Adrenal gland (tissue), 5 donors: ENCODE results near the gene MOB3B.

Source experiments
- CTCF ChIP-seq, 6 experiments: fragments of 450-650 bp in 4 of 6; fragments of 200-600 bp in 2 of 6; sonication (generic) in 1 of 6; IDR thresholded peaks; 1 replicate in 5 of 6; 2 replicates in 1 of 6; pipeline versions ENCODE4 v1.5.1 to v1.8.0; 2016 to 2021; ENCODE audit warnings: antibody characterized with exemption in 6 of 6, mild to moderate bottlenecking in 2 of 6, moderate library complexity in 1 of 6
- POLR2A ChIP-seq, 2 donors: fragments of 450-650 bp; IDR thresholded peaks; one replicate each; pipeline ENCODE4 v1.6.1; 2017; ENCODE audit warnings: antibody characterized with exemption in 2 of 2, mild to moderate bottlenecking in 2 of 2, moderate library complexity in 1 of 2
- donor health status: DM: no; HTN: no; CAD: no.

- TF ChIP-seq CTCF (IDR thresholded peaks at IDR 0.05), result no peak
- no peak for TF ChIP-seq POLR2A (IDR thresholded peaks at IDR 0.05)
These were observed 150.0 kb downstream of the MOB3B start for GRCh38 chr9:27379311-27380251.
